ENCODE measurements around the gene PIGH. TPM values are rescaled to one million over a fixed set of nuclear protein-coding genes. Genes with fewer than 3 reads are reported as not detected.

PIGH gene
- total and polyA plus RNA-seq, 2 of the 13 experiments (the other 11 are each of a cell fraction or from before 2014, with no cell fraction given): 30.0 to 43.5 TPM

- no peak for TF ChIP-seq ZBTB40 (IDR thresholded peaks at IDR 0.05)
- no peak; the same call in 1 of the 2 replicates for TF ChIP-seq ZBTB40 (CRISPR knock-in tag; IDR thresholded peaks at IDR 0.05)
- TF ChIP-seq RELA (CRISPR knock-in tag; IDR thresholded peaks at IDR 0.05): no peak
- TF ChIP-seq SP140L (CRISPR knock-in tag; IDR thresholded peaks at IDR 0.05; ENCODE audit: borderline replicate concordance): 0 out of 2 replicates have a peak, but pooled peaks have one; percentile 35
- TF ChIP-seq PPARG (CRISPR knock-in tag; conservative IDR thresholded peaks at IDR 0.05): no peak
- peak; percentile 64; the same call in 1 of the 2 replicates for TF ChIP-seq MXD4 (CRISPR knock-in tag; IDR thresholded peaks at IDR 0.05)
- no peak for TF ChIP-seq THRA (CRISPR knock-in tag; IDR thresholded peaks at IDR 0.05; ENCODE audit: borderline replicate concordance)
- TF ChIP-seq ZNF432 (CRISPR knock-in tag; IDR thresholded peaks at IDR 0.05; ENCODE audit: borderline replicate concordance): no peak
- no peak for TF ChIP-seq LRRFIP1 (CRISPR knock-in tag; conservative IDR thresholded peaks at IDR 0.05)
- TF ChIP-seq ZFP36 (IDR thresholded peaks at IDR 0.05; ENCODE audit: borderline replicate concordance, low read depth, low read length, partially characterized antibody): no peak
- no peak; the same call in 1 of the 2 replicates for TF ChIP-seq ZNF337 (CRISPR knock-in tag; IDR thresholded peaks at IDR 0.05; ENCODE audit: borderline replicate concordance, low read depth)
- no peak for TF ChIP-seq ZNF24 (IDR thresholded peaks at IDR 0.05)
- TF ChIP-seq ZNF607 (CRISPR knock-in tag; IDR thresholded peaks at IDR 0.05; ENCODE audit: borderline replicate concordance): 0 out of 2 replicates have a peak, but pooled peaks have one; percentile 47
- peak; percentile 86; the same call in 1 of the 2 replicates for TF ChIP-seq YEATS4 (CRISPR knock-in tag; IDR thresholded peaks at IDR 0.05; ENCODE audit: borderline replicate concordance)
- TF ChIP-seq ZNF235 (CRISPR knock-in tag; IDR thresholded peaks at IDR 0.05; ENCODE audit: borderline replicate concordance): no peak; the same call in none of the 2 replicates
- TF ChIP-seq ZEB1 (IDR thresholded peaks at IDR 0.05; ENCODE audit: insufficient replicate concordance, low read depth): no peak
These were observed at the start of gene PIGH (continued) for GRCh38 chr14:67599698-67600561.

All from HepG2 (cell line).